GM10266 (cell line): ENCODE data around the gene DBH.

Experiments used
- DNase-seq: peaks from one replicate; pipeline ENCODE4 v3.0.0; 2012; ENCODE audit errors: extremely low spot score
- CTCF ChIP-seq: IDR thresholded peaks from 2 replicates; pipeline ENCODE4 v1.5.1; 2012; ENCODE audit warnings: mild to moderate bottlenecking, low read depth; ENCODE audit not compliant: control insufficient read depth, insufficient read depth; ENCODE audit errors: missing control alignments

The DBH gene

GRCh38 chr9:133686642-133687575, 50.7 kb downstream of the DBH start:
- no peak for TF ChIP-seq CTCF
- DNase-seq: no peak

GRCh38 chr9:133687856-133688761, 51.9 kb downstream of the DBH start:
- no peak for TF ChIP-seq CTCF
- DNase-seq: no peak

- TF ChIP-seq CTCF: no peak
- no peak for DNase-seq
Observed at GRCh38 chr9:133689151-133689763, 53.1 kb downstream of the DBH start.

GRCh38 chr9:133690081-133690561, 54.0 kb downstream of the DBH start:
- TF ChIP-seq CTCF: no peak
- DNase-seq: no peak

GRCh38 chr9:133691191-133691590, 55.0 kb downstream of the DBH start:
- no peak for DNase-seq
- no peak for TF ChIP-seq CTCF

- no peak for TF ChIP-seq CTCF
- DNase-seq: no peak
Observed at GRCh38 chr9:133691626-133692363, 55.6 kb downstream of the DBH start.
